ENCODE data around the gene PHF20. TPM values are rescaled to one million over a fixed set of nuclear protein-coding genes. Genes with fewer than 3 reads are reported as not detected.
"Not testable (repeated sequence)": the region's sequence is repeated elsewhere in the genome, so short reads cannot be mapped to it uniquely, and the experiment has no call there.

PHF20 gene
- total RNA-seq, 3 donors from 2014 or later, result 48.5 to 60.0 (median 59.7) TPM

- H3K9me3 ChIP-seq, result no peaks in the 10 kb centered on the region
- intact Hi-C loops (cut with DNase I; ENCODE audit: low total_unique reads), result no loop called here
- no peak overlapping the region for H3K27ac ChIP-seq
- H3K36me3 ChIP-seq, result no peaks in the 10 kb centered on the region
- DNase-seq (ENCODE audit: low spot score in 2 of 2), result no peak
- no peak overlapping the region for H3K4me3 ChIP-seq
- H3K27me3 ChIP-seq, result no peaks in the 10 kb centered on the region
- TF ChIP-seq POLR2AphosphoS5 (IDR thresholded peaks at IDR 0.05) (no peak), POLR2A (IDR thresholded peaks at IDR 0.05) (no peak)
- TF ChIP-seq, protein P1, sequence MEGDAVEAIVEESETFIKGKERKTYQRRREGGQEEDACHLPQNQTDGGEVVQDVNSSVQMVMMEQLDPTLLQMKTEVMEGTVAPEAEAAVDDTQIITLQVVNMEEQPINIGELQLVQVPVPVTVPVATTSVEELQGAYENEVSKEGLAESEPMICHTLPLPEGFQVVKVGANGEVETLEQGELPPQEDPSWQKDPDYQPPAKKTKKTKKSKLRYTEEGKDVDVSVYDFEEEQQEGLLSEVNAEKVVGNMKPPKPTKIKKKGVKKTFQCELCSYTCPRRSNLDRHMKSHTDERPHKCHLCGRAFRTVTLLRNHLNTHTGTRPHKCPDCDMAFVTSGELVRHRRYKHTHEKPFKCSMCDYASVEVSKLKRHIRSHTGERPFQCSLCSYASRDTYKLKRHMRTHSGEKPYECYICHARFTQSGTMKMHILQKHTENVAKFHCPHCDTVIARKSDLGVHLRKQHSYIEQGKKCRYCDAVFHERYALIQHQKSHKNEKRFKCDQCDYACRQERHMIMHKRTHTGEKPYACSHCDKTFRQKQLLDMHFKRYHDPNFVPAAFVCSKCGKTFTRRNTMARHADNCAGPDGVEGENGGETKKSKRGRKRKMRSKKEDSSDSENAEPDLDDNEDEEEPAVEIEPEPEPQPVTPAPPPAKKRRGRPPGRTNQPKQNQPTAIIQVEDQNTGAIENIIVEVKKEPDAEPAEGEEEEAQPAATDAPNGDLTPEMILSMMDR (IDR thresholded peaks at IDR 0.05), result peak in 2 of 3 donors; percentile 24 to 32
- no peaks in the 10 kb centered on the region for H3K4me1 ChIP-seq
Observed at GRCh38 chr20:35991142-35991771, 219.4 kb downstream of the PHF20 start.

DNA sequence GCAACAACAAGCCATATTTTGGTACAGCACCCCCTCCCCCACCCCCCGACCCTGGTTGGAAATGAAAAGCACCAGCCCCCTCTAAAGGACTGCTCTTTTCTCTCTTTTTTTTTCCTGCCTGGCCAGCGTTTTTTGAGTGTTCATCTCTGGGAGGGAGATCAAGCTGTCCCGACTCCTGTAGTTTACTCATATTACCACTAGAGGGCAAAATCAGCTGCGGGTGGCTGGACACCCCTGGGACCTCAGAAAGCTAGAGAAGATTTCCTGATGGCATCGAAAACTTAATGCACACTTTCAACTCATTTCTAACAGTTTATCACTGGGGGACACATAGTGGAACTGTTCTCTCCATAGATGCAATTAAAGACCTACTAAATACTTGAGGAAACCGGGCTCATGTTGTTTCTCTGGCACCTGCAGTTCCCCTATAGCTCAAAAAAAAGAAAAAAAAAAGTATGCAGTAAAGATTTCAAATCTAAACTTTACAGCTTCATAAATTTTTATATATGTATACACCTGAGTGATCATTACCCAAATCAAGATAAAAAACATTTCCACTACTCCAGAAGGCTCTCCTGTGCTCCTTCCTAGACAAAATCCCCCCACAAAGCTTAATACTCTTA lies 221.0 kb downstream of the PHF20 start:
- Histone ChIP-seq H3K27ac (no peak overlapping the region), H3K36me3 (no peaks in the 10 kb centered on the region), H3K27me3 (no peaks in the 10 kb centered on the region), H3K4me1 (no peaks in the 10 kb centered on the region), H3K9me3 (no peaks in the 10 kb centered on the region), H3K4me3 (no peak overlapping the region)
- DNase-seq (ENCODE audit: low spot score in 2 of 2), result peak in 1 of 2 donors; percentile 28
- no peak for TF ChIP-seq POLR2A (IDR thresholded peaks at IDR 0.05)
- TF ChIP-seq, protein P1 (IDR thresholded peaks at IDR 0.05), result peak; percentile 78 to 87 (median 81)
- TF ChIP-seq POLR2AphosphoS5 (IDR thresholded peaks at IDR 0.05), result no peak
- intact Hi-C loops (cut with DNase I; ENCODE audit: low total_unique reads), result no loop called here

GRCh38 chr20:35994994-35995453 lies 223.2 kb downstream of the PHF20 start:
- DNase-seq (ENCODE audit: low spot score in 2 of 2), result peak; percentile 72 to 84
- Histone ChIP-seq H3K4me1 (no peaks in the 10 kb centered on the region), H3K27me3 (no peaks in the 10 kb centered on the region), H3K4me3 (no peak overlapping the region), H3K9me3 (peaks cover 0 to 3% of the 10 kb centered on the region in 2 donors), H3K36me3 (no peaks in the 10 kb centered on the region), H3K27ac (no peak overlapping the region)
- TF ChIP-seq, protein P1 (IDR thresholded peaks at IDR 0.05), result peak; percentile 66 to 91 (median 82)
- no peak for TF ChIP-seq POLR2AphosphoS5 (IDR thresholded peaks at IDR 0.05)
- intact Hi-C loops (cut with DNase I; ENCODE audit: low total_unique reads), result no loop called here

GRCh38 chr20:35996492-35996891 lies 224.7 kb downstream of the PHF20 start:
- H3K27ac ChIP-seq; H3K4me1 ChIP-seq; H3K9me3 ChIP-seq; H3K4me3 ChIP-seq; intact Hi-C loops (cut with DNase I; ENCODE audit: low total_unique reads); DNase-seq (ENCODE audit: low spot score in 2 of 2); H3K27me3 ChIP-seq; H3K36me3 ChIP-seq: not testable (repeated sequence)

Other genes with a start within 250 kb of the PHF20 start
- not detected for gene C20orf173, start 242.4 kb upstream of the PHF20 start, total RNA-seq
- gene ERGIC3, start 229.9 kb upstream of the PHF20 start, total RNA-seq, result 100 to 1,000 TPM; 221 to 243 (median 239) TPM
- gene SPAG4, start 156.2 kb upstream of the PHF20 start, total RNA-seq, result 1 to 10 TPM; 3.4 to 9.2 (median 3.4) TPM
- gene CPNE1, start 107.1 kb upstream of the PHF20 start, total RNA-seq, result 100 to 1,000 TPM in 2 of 3 donors, 10 to 100 TPM in 1; 41.1 to 135 (median 117) TPM
- gene RBM12, start 107.1 kb upstream of the PHF20 start, total RNA-seq, result 10 to 100 TPM; 22.7 to 40.1 (median 34.4) TPM
- gene NFS1, start 72.7 kb upstream of the PHF20 start, total RNA-seq, result 10 to 100 TPM; 31.7 to 39.7 (median 36.1) TPM
- 100 to 1,000 TPM; 231 to 348 (median 306) TPM for gene ROMO1, start 72.6 kb upstream of the PHF20 start, total RNA-seq
- 100 to 1,000 TPM; 305 to 660 (median 527) TPM for gene RBM39, start 29.8 kb upstream of the PHF20 start, total RNA-seq
- gene SCAND1, start 182.5 kb downstream of the PHF20 start, total RNA-seq, result 100 to 1,000 TPM in 1 of 3 donors, 10 to 100 TPM in 2; 87.5 to 103 (median 89.6) TPM
- gene CNBD2, start 196.6 kb downstream of the PHF20 start, total RNA-seq, result 1 to 10 TPM; 2.2 to 6.7 (median 2.3) TPM

Measured in breast epithelium (tissue), 4 donors.